MM.1S (cell line): ENCODE measurements around the gene FKBP1A.

ENCODE experiments used
- DNase-seq: peaks from one replicate; pipeline ENCODE4 v3.0.0-alpha.2; 2015
- H2AFZ ChIP-seq: fragments of 300-600 bp; sonication (generic); 2 replicates; pipeline ENCODE4 v1.6.0; 2016; ENCODE audit warnings: antibody characterized with exemption, low read length
- H3F3A ChIP-seq: fragments of 300-600 bp; sonication (generic); 2 replicates; pipeline ENCODE4 v1.6.1; 2016; ENCODE audit warnings: mild to moderate bottlenecking, antibody characterized with exemption, low read length, moderate library complexity, mixed read lengths; ENCODE audit not compliant: insufficient read depth
- H3K27ac ChIP-seq: fragments of 300-600 bp; sonication (generic); 2 replicates; pipeline ENCODE4 v1.5.1; 2016; ENCODE audit warnings: mild to moderate bottlenecking, low read length
- H3K27me3 ChIP-seq: fragments of 300-600 bp; sonication (generic); replicated peaks from 2 replicates; pipeline ENCODE4 v1.6.0; 2016; ENCODE audit warnings: low read length; ENCODE audit not compliant: insufficient read depth
- H3K36me3 ChIP-seq: fragments of 300-600 bp; sonication (generic); replicated peaks from 2 replicates; pipeline ENCODE4 v1.6.1; 2016; ENCODE audit warnings: mild to moderate bottlenecking, low read length, mixed read lengths; ENCODE audit not compliant: insufficient read depth
- H3K4me1 ChIP-seq: fragments of 300-600 bp; sonication (generic); 2 replicates; pipeline ENCODE4 v1.6.1; 2016; ENCODE audit warnings: low read length, mixed read lengths
- H3K4me2 ChIP-seq: fragments of 300-600 bp; sonication (generic); 2 replicates; pipeline ENCODE4 v1.6.0; 2016; ENCODE audit warnings: low read depth, low read length
- H3K4me3 ChIP-seq: fragments of 300-600 bp; sonication (generic); 2 replicates; pipeline ENCODE4 v1.5.1; 2016; ENCODE audit warnings: low read length, mixed read lengths
- H3K79me2 ChIP-seq: fragments of 300-600 bp; sonication (generic); 2 replicates; pipeline ENCODE4 v1.6.1; 2016; ENCODE audit warnings: mixed run types, low read length, mixed read lengths
- H3K9ac ChIP-seq: fragments of 300-600 bp; sonication (generic); 2 replicates; pipeline ENCODE4 v1.6.1; 2016; ENCODE audit warnings: low read length, mixed read lengths
- H3K9me2 ChIP-seq: fragments of 300-600 bp; sonication (generic); replicated peaks from 2 replicates; pipeline ENCODE4 v1.6.1; 2016; ENCODE audit warnings: mild to moderate bottlenecking, low read length, mixed read lengths; ENCODE audit not compliant: insufficient read depth
- H3K9me3 ChIP-seq: fragments of 300-600 bp; sonication (generic); replicated peaks from 2 replicates; pipeline ENCODE4 v1.6.1; 2016; ENCODE audit warnings: mild to moderate bottlenecking, low read length, mixed read lengths; ENCODE audit not compliant: insufficient read depth
- H4K20me1 ChIP-seq: fragments of 300-600 bp; sonication (generic); 2 replicates; pipeline ENCODE4 v1.6.1; 2016; ENCODE audit warnings: mild to moderate bottlenecking, low read length, moderate library complexity, mixed read lengths; ENCODE audit not compliant: insufficient read depth
- EZH2 ChIP-seq: fragments of 300-600 bp; sonication (generic); optimal IDR thresholded peaks from 2 replicates; pipeline ENCODE3; 2017; ENCODE audit warnings: low read depth, mild to moderate bottlenecking, antibody characterized with exemption, low read length, mixed read lengths
- EZH2phosphoT487 ChIP-seq: fragments of 300-600 bp; sonication (generic); IDR thresholded peaks from 2 replicates; pipeline ENCODE4 v1.6.1; 2018; ENCODE audit warnings: antibody characterized with exemption, low read length
- TF ChIP-seq, protein P1 (sequence below): fragments of 300-600 bp; sonication (generic); IDR thresholded peaks from 2 replicates; pipeline ENCODE4 v1.5.1; 2016; ENCODE audit warnings: antibody characterized with exemption, low read length, mixed read lengths

FKBP1A gene

GRCh38 chr20:1331801-1332453 lies 60.9 kb downstream of the FKBP1A start:
- H3K27me3 ChIP-seq = no peaks in the 10 kb centered on the region
- no peaks in the 10 kb centered on the region for H3K4me1 ChIP-seq
- H2AFZ ChIP-seq = no peak overlapping the region
- H4K20me1 ChIP-seq = no peaks in the 10 kb centered on the region; the same call in 1 of the 2 replicates
- H3K9ac ChIP-seq = no peak overlapping the region
- no peaks in the 10 kb centered on the region for H3K36me3 ChIP-seq
- H3K9me3 ChIP-seq = no peaks in the 10 kb centered on the region
- no peak overlapping the region for H3K27ac ChIP-seq
- no peaks in the 10 kb centered on the region for H3K9me2 ChIP-seq
- TF ChIP-seq EZH2phosphoT487 = no peak
- TF ChIP-seq, protein P1, sequence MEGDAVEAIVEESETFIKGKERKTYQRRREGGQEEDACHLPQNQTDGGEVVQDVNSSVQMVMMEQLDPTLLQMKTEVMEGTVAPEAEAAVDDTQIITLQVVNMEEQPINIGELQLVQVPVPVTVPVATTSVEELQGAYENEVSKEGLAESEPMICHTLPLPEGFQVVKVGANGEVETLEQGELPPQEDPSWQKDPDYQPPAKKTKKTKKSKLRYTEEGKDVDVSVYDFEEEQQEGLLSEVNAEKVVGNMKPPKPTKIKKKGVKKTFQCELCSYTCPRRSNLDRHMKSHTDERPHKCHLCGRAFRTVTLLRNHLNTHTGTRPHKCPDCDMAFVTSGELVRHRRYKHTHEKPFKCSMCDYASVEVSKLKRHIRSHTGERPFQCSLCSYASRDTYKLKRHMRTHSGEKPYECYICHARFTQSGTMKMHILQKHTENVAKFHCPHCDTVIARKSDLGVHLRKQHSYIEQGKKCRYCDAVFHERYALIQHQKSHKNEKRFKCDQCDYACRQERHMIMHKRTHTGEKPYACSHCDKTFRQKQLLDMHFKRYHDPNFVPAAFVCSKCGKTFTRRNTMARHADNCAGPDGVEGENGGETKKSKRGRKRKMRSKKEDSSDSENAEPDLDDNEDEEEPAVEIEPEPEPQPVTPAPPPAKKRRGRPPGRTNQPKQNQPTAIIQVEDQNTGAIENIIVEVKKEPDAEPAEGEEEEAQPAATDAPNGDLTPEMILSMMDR = no peak
- no peak for TF ChIP-seq EZH2
- no peak for DNase-seq
- H3K4me3 ChIP-seq = no peak overlapping the region
- H3F3A ChIP-seq = no peaks in the 10 kb centered on the region
- peaks cover 41% of the 10 kb centered on the region for H3K79me2 ChIP-seq
- H3K4me2 ChIP-seq = no peak overlapping the region

- Histone ChIP-seq H3K27me3 (no peaks in the 10 kb centered on the region), H3K36me3 (no peaks in the 10 kb centered on the region), H3K9me2 (no peaks in the 10 kb centered on the region), H3K4me2 (no peak overlapping the region), H3K4me1 (peaks cover 6% of the 10 kb centered on the region; the same call in 1 of the 2 replicates), H3K4me3 (no peak overlapping the region), H4K20me1 (no peaks in the 10 kb centered on the region; the same call in 1 of the 2 replicates), H3F3A (no peaks in the 10 kb centered on the region), H3K27ac (no peak overlapping the region), H3K9me3 (no peaks in the 10 kb centered on the region), H3K79me2 (peaks cover 49% of the 10 kb centered on the region), H2AFZ (no peak overlapping the region), H3K9ac (no peak overlapping the region)
- DNase-seq = no peak
- TF ChIP-seq, protein P1 = no peak
- no peak for TF ChIP-seq EZH2
Observed at GRCh38 chr20:1331101-1331500, 61.8 kb downstream of the FKBP1A start.

DNA sequence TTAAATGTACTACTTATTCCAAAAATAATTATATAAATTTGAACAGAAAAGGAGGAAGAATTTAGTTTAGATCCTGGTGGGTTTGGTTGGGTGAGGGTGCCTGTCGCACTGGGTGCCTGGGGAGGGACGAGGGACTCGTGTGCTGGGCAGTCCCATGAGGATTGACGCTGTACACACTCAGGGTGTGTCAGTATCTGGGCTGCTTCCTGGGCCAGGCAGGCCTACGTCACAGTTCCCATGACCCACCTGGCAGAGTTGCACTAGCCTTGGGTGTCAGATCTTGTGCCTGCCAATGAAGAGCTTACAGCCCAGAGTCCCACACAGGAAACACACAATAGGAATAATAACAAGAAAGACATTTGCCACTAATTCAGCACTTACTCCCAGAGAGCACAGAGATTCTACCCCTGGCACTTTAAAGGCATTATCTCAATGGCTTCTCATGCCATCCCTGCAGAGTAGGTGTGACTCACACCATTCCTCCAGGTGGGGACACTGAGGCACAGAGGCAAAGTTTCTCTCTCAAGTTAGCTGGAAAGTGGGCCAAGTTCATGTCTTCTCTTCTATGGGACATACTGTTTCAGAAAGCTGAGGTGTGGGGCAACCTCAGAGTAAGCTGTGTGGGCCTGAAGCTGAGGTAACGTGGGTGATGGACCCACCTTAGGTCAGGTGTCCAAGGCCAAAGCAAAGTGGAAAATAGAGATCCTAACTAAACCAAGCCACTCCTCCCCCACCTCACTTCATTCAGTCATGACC lies 62.6 kb downstream of the FKBP1A start:
- H3K27ac ChIP-seq = no peak overlapping the region
- no peak overlapping the region for H3K4me2 ChIP-seq
- DNase-seq = no peak
- no peaks in the 10 kb centered on the region for H3K9me2 ChIP-seq
- no peaks in the 10 kb centered on the region for H3K27me3 ChIP-seq
- H3K4me1 ChIP-seq = peaks cover 9% of the 10 kb centered on the region; the same call in 1 of the 2 replicates
- H3K9ac ChIP-seq = no peak overlapping the region
- H3K36me3 ChIP-seq = no peaks in the 10 kb centered on the region
- H2AFZ ChIP-seq = no peak overlapping the region
- H3K79me2 ChIP-seq = peaks cover 58% of the 10 kb centered on the region
- no peaks in the 10 kb centered on the region for H3K9me3 ChIP-seq
- TF ChIP-seq EZH2 = no peak
- no peak for TF ChIP-seq EZH2phosphoT487
- TF ChIP-seq, protein P1 = no peak
- H4K20me1 ChIP-seq = no peaks in the 10 kb centered on the region
- H3F3A ChIP-seq = no peaks in the 10 kb centered on the region
- no peak overlapping the region for H3K4me3 ChIP-seq
